BLaER1 (cell line): Measurements from ENCODE around the gene SUPT5H.

ENCODE experiments used
- H3K27ac ChIP-seq: shearing (Covaris generic); formaldehyde crosslinking; 2 replicates; pipeline ENCODE4 v1.8.1; 2022
- H3K27me3 ChIP-seq: shearing (Covaris generic); formaldehyde crosslinking; 2 replicates; pipeline ENCODE4 v1.8.1; 2022
- H3K36me3 ChIP-seq: shearing (Covaris generic); formaldehyde crosslinking; 2 replicates; pipeline ENCODE4 v1.8.1; 2022
- H3K4me1 ChIP-seq: shearing (Covaris generic); formaldehyde crosslinking; 2 replicates; pipeline ENCODE4 v1.8.1; 2022
- H3K4me2 ChIP-seq: shearing (Covaris generic); formaldehyde crosslinking; 2 replicates; pipeline ENCODE4 v1.8.1; 2022
- H3K4me3 ChIP-seq: shearing (Covaris generic); formaldehyde crosslinking; 2 replicates; pipeline ENCODE4 v1.8.1; 2022
- H3K9ac ChIP-seq: shearing (Covaris generic); formaldehyde crosslinking; 2 replicates; pipeline ENCODE4 v1.8.1; 2022
- H3K9me3 ChIP-seq: shearing (Covaris generic); formaldehyde crosslinking; 2 replicates; pipeline ENCODE4 v1.8.1; 2022
- H4K20me1 ChIP-seq: shearing (Covaris generic); formaldehyde crosslinking; 2 replicates; pipeline ENCODE4 v1.8.1; 2022
- Cebpa-rat ChIP-seq: shearing (Covaris generic); IDR thresholded peaks from 2 replicates; pipeline ENCODE4 v1.8.1; 2022

The SUPT5H gene

DNA sequence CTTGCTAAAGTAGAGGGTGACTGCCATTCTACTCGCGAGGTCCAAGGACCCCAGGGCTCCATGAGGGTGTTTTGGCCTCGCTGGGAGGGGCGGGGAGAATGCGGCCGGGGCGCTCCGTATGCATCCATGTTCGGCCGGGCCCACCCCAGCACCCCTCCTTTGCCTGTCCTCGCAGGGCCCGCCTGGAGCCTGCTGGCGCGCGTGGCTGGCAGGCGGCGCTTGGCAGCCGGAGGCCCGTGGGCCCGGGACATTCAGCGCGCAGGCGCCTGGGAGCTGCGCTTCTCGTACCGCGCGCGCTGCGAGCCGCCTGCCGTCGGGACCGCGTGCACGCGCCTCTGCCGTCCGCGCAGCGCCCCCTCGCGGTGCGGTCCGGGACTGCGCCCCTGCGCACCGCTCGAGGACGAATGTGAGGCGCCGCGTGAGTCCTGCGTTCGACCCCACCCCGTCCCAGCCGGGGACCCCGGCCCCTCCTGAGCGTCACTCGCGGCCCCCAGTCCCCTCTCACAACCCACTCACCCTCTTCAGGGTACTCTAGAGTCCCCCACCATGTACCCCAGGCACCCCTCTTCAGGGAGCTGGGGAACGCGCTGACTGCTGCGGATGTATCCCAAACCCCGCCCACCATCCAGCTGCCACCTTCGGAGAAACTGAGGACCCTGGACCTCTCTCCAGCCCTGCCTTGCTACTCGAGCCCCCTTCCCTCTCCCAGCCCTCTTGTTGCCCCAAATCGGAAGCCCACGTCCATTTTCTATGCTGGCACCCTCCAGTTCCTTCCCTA lies 57.4 kb downstream of the SUPT5H start:
- no peak for TF ChIP-seq Cebpa-rat
- no peaks in the 10 kb centered on the region for H3K9me3 ChIP-seq
- H3K4me1 ChIP-seq, result peaks cover 31% of the 10 kb centered on the region
- no peak overlapping the region for H3K4me2 ChIP-seq
- H3K27me3 ChIP-seq, result peaks cover 42% of the 10 kb centered on the region
- peaks cover 30% of the 10 kb centered on the region for H4K20me1 ChIP-seq
- H3K9ac ChIP-seq, result no peak overlapping the region
- H3K4me3 ChIP-seq, result no peak overlapping the region
- H3K36me3 ChIP-seq, result peaks cover 30% of the 10 kb centered on the region; the same call in 1 of the 2 replicates
- no peak overlapping the region for H3K27ac ChIP-seq

DNA sequence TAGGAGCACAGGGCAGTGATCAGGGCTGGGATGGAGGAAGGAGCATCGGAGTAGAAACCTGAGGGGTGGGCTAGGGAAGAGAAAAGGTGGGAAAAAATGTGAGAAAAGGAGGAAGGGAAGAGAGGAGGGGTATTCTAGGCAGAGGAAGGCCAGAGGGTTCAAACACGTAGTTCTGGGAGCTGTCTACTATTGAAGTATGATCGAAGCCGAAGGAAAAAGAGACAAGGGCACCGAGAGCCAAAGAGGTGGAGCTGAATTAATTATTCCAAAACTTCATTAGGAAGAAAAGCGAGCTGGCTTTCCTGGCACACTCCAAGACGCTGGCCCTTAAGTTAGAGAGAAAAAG lies 61.2 kb downstream of the SUPT5H start:
- Histone ChIP-seq H3K27ac (no peak overlapping the region), H3K4me1 (peaks cover 15% of the 10 kb centered on the region), H3K36me3 (peaks cover 24% of the 10 kb centered on the region; the same call in 1 of the 2 replicates), H3K9ac (peak overlapping the region; percentile 58; the same call in 1 of the 2 replicates), H3K4me3 (peak overlapping the region; percentile 66), H3K4me2 (peak overlapping the region; percentile 80), H3K27me3 (peaks cover 54% of the 10 kb centered on the region), H3K9me3 (peaks cover 3% of the 10 kb centered on the region; the same call in 1 of the 2 replicates), H4K20me1 (peaks cover 37% of the 10 kb centered on the region)
- no peak for TF ChIP-seq Cebpa-rat

DNA sequence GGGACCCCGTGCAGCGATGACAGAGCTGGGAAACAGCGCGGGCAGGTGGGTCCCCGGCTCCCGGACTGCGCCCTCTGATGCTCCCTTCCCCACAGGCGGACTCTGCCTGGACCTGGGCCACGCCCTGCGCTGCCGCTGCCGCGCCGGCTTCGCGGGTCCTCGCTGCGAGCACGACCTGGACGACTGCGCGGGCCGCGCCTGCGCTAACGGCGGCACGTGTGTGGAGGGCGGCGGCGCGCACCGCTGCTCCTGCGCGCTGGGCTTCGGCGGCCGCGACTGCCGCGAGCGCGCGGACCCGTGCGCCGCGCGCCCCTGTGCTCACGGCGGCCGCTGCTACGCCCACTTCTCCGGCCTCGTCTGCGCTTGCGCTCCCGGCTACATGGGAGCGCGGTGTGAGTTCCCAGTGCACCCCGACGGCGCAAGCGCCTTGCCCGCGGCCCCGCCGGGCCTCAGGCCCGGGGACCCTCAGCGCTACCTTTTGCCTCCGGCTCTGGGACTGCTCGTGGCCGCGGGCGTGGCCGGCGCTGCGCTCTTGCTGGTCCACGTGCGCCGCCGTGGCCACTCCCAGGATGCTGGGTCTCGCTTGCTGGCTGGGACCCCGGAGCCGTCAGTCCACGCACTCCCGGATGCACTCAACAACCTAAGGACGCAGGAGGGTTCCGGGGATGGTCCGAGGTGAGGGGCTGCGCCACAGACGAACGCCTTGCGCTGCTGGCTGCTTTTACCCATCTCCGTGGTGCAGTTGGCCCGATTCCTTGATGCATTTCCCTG lies 61.7 kb downstream of the SUPT5H start:
- H3K27me3 ChIP-seq, result peaks cover 56% of the 10 kb centered on the region
- H3K4me1 ChIP-seq, result peaks cover 15% of the 10 kb centered on the region
- peak overlapping the region; percentile 66 for H3K4me3 ChIP-seq
- H3K4me2 ChIP-seq, result peak overlapping the region; percentile 80
- H3K27ac ChIP-seq, result no peak overlapping the region
- TF ChIP-seq Cebpa-rat, result no peak
- peaks cover 4% of the 10 kb centered on the region; the same call in 1 of the 2 replicates for H3K9me3 ChIP-seq
- H3K9ac ChIP-seq, result peak overlapping the region; percentile 58
- peaks cover 37% of the 10 kb centered on the region for H4K20me1 ChIP-seq
- peaks cover 23% of the 10 kb centered on the region; the same call in 1 of the 2 replicates for H3K36me3 ChIP-seq

DNA sequence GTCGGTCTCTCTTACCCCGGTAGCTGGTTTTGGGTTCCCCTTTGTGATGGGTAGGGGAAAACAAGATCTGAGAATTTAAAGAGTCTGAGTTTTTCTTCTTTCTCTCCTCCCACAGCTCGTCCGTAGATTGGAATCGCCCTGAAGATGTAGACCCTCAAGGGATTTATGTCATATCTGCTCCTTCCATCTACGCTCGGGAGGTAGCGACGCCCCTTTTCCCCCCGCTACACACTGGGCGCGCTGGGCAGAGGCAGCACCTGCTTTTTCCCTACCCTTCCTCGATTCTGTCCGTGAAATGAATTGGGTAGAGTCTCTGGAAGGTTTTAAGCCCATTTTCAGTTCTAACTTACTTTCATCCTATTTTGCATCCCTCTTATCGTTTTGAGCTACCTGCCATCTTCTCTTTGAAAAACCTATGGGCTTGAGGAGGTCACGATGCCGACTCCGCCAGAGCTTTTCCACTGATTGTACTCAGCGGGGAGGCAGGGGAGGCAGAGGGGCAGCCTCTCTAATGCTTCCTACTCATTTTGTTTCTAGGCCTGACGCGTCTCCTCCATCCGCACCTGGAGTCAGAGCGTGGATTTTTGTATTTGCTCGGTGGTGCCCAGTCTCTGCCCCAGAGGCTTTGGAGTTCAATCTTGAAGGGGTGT lies 62.5 kb downstream of the SUPT5H start:
- peaks cover 23% of the 10 kb centered on the region; the same call in 1 of the 2 replicates for H3K36me3 ChIP-seq
- peak overlapping the region; percentile 80 for H3K4me2 ChIP-seq
- peaks cover 15% of the 10 kb centered on the region for H3K4me1 ChIP-seq
- H3K9ac ChIP-seq, result no peak overlapping the region
- H3K9me3 ChIP-seq, result peaks cover 4% of the 10 kb centered on the region; the same call in 1 of the 2 replicates
- TF ChIP-seq Cebpa-rat, result no peak
- peak overlapping the region; percentile 66 for H3K4me3 ChIP-seq
- peaks cover 63% of the 10 kb centered on the region for H3K27me3 ChIP-seq
- peaks cover 37% of the 10 kb centered on the region for H4K20me1 ChIP-seq
- H3K27ac ChIP-seq, result no peak overlapping the region

DNA sequence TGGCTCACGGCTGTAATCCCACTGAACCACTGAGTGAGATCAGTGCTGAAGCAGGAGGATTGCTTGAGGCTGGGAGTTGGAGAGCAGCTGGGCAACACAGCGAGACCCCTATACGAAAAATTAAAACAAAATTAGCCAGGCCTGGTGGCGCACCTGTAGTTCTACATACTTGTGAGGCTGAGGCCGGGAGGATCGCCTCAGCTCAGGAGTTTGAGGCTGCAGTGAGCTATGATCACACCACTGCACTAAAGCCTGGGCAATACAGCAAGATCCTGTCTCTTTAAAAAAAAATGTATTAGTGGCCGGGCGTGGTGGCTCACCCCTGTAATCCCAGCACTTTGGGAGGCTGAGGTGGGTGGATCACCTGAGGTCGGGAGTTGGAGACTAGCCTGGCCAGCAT lies 63.2 kb downstream of the SUPT5H start:
- H3K36me3 ChIP-seq, result peaks cover 18% of the 10 kb centered on the region; the same call in 1 of the 2 replicates
- H3K4me3 ChIP-seq, result no peak overlapping the region
- H3K4me2 ChIP-seq, result no peak overlapping the region
- H3K4me1 ChIP-seq, result peaks cover 15% of the 10 kb centered on the region
- H3K27me3 ChIP-seq, result peaks cover 71% of the 10 kb centered on the region
- H4K20me1 ChIP-seq, result peaks cover 37% of the 10 kb centered on the region
- no peak for TF ChIP-seq Cebpa-rat
- H3K27ac ChIP-seq, result no peak overlapping the region
- H3K9ac ChIP-seq, result no peak overlapping the region
- H3K9me3 ChIP-seq, result peaks cover 4% of the 10 kb centered on the region; the same call in 1 of the 2 replicates

DNA sequence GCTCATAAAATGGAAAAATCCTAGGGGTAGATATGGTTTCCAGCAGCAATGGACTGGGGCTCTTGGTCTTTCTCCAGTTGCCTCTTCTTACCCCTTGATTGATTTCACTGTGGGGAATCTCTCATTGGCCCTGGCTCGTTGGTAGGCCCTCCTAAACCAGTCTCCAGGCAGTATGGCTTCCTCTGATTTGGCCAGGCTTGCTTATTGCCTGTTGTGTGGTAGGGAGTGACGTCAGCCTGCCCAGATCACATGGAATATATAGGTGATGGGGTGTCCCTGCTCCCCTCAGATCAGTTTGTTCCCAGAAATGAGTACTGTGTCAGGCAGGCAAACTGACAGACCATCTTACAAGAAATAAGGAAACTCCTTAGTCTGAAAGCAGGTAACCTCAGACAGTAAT lies 63.9 kb downstream of the SUPT5H start:
- peaks cover 34% of the 10 kb centered on the region for H4K20me1 ChIP-seq
- H3K27me3 ChIP-seq, result peaks cover 73% of the 10 kb centered on the region

DNA sequence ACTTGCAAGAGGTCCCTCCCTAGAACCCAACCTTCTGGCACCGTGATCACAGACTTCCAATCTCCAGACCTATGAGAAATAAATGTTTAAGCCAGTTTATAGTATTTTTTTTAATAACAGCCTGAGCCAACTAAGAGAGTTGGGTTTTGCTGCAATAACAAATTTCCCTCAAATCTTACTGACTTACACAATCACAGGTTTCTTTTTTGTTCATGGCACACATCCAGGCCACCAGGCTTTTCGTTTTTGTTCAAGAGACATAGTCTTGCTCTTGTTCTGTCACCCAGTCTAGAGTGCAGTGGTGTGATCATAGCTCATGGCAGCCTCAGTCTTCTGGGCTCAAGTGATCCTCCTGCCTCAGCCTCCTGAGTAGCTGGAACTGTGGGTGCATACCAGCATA lies 67.6 kb downstream of the SUPT5H start:
- Histone ChIP-seq H3K36me3 (no peaks in the 10 kb centered on the region), H4K20me1 (peaks cover 5% of the 10 kb centered on the region; the same call in 1 of the 2 replicates), H3K9ac (no peak overlapping the region), H3K27ac (no peak overlapping the region), H3K27me3 (peaks cover 71% of the 10 kb centered on the region), H3K4me1 (peaks cover 10% of the 10 kb centered on the region), H3K4me2 (no peak overlapping the region), H3K4me3 (no peak overlapping the region), H3K9me3 (peaks cover 10% of the 10 kb centered on the region; the same call in 1 of the 2 replicates)
- TF ChIP-seq Cebpa-rat, result no peak

More for the DNA sequence above, 63.9 kb downstream of the SUPT5H start:
- no peak overlapping the region for H3K4me2 ChIP-seq
- peaks cover 15% of the 10 kb centered on the region for H3K4me1 ChIP-seq
- no peak overlapping the region for H3K27ac ChIP-seq
- TF ChIP-seq Cebpa-rat, result no peak
- H3K36me3 ChIP-seq, result peaks cover 12% of the 10 kb centered on the region; the same call in 1 of the 2 replicates
- H3K9me3 ChIP-seq, result peaks cover 4% of the 10 kb centered on the region; the same call in 1 of the 2 replicates
- no peak overlapping the region for H3K9ac ChIP-seq
- H3K4me3 ChIP-seq, result no peak overlapping the region

DNA sequence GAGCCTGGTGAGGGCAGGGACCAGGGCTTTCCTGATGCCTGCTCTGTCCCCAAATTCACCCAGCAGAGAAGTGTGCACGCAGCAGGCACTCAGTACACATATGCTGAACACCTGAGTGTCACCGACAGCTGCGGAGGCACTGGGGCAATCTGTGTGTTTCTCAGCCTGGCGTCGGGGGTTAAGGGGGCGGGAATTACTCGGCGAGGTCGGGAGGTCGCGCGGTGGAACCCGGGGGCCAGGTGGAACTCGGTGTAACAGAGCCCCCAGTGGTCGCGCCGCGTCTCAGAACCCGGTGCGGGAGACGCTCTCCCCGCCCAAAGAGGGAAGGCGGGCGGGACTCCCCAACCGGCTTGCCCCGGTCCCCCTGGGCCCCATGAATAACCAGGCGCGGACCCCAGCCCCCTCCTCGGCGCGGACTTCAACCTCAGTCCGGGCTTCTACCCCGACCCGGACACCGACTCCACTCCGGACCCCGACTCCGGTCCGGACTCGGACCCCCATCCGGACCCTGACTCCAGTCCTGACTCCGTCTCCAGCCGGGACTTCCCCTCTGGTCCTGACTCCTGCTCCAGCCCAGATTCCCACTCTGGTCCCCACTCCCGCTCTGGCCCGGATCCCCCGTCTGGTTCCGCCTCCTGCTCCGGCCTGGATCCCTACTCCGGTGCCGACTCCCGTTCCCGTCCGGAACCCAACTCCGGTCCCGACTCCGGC lies 69.6 kb downstream of the SUPT5H start, which contains the start of gene SELENOV:
TSS of gene SELENOV (plus strand) at position 300 of the 711 bp plus-strand sequence. CDS start at position 374, 74 bp downstream.
- peak within 1 kb of the TSS; percentile 23; the same call in 1 of the 2 replicates for H3K4me3 ChIP-seq
- H4K20me1 ChIP-seq, result no peaks in the 10 kb centered on the region; the same call in 1 of the 2 replicates
- peaks cover 10% of the 10 kb centered on the region; the same call in 1 of the 2 replicates for H3K9me3 ChIP-seq
- H3K27me3 ChIP-seq, result peaks cover 61% of the 10 kb centered on the region
- H3K9ac ChIP-seq, result no peak within 1 kb of the TSS
- peaks cover 28% of the 10 kb centered on the region for H3K4me1 ChIP-seq
- H3K4me2 ChIP-seq, result peak within 1 kb of the TSS; percentile 43
- H3K27ac ChIP-seq, result no peak within 1 kb of the TSS
- H3K36me3 ChIP-seq, result no peaks in the 10 kb centered on the region
- no peak for TF ChIP-seq Cebpa-rat
